Brain microvascular endothelial cell (primary cell): ENCODE data around the gene SLX9.

Experiments used
- DNase-seq: peaks from one replicate; pipeline ENCODE4 v3.0.0-alpha.2; 2020
- H3K27ac ChIP-seq: fragments of 250-450 bp; sonication (Bioruptor Pico); 2 replicates; pipeline ENCODE4 v1.5.1; 2020; ENCODE audit warnings: mild to moderate bottlenecking, moderate library complexity
- H3K27me3 ChIP-seq: fragments of 250-450 bp; sonication (Bioruptor Pico); replicated peaks from 2 replicates; pipeline ENCODE4 v1.5.1; 2020; ENCODE audit warnings: mild to moderate bottlenecking
- H3K36me3 ChIP-seq: fragments of 250-450 bp; sonication (Bioruptor Pico); replicated peaks from 2 replicates; pipeline ENCODE4 v1.5.1; 2020; ENCODE audit warnings: mild to moderate bottlenecking
- H3K4me3 ChIP-seq: 2 replicates; pipeline ENCODE4 v1.5.1; 2011; ENCODE audit warnings: low read depth, mild to moderate bottlenecking, control low read depth, low read length, moderate library complexity
- in situ Hi-C: cut with HindIII; loops from 2 replicates; pipeline ENCODE4 v1.10.0; 2017; ENCODE audit warnings: low sequenced_read_pairs, low pct_ligation_motif_present
- TF ChIP-seq, protein P1 (sequence below): IDR thresholded peaks from 2 replicates; pipeline ENCODE4 v1.5.1; 2011; ENCODE audit warnings: low read depth, mild to moderate bottlenecking, moderate library complexity, low read length, control low read depth, inconsistent platforms; ENCODE audit errors: missing control alignments

SLX9 gene

DNA sequence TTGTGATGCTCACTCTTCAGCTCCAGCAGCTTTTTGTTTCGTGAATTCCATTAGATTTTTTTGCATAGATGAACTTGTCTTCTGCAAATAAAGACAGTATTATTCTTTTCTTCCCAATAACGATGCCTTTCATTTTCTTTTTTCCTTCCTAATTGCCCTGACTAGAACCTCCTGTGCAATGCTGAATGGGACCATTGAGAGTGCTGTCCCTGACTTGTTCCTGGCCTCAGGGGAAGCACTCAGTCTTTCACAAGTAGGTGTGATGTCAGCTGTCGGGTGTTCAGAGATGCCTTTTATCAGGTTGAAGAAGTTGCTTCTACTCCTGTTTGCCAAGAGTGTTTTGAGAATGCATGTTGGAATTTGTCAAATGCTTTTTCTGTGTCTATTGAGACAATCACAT lies 70.3 kb downstream of the SLX9 start:
- no peaks in the 10 kb centered on the region for H3K27me3 ChIP-seq
- in situ Hi-C loops = no loop called here
- no peaks in the 10 kb centered on the region for H3K36me3 ChIP-seq
- no peak overlapping the region for H3K4me3 ChIP-seq
- DNase-seq = no peak
- TF ChIP-seq, protein P1, sequence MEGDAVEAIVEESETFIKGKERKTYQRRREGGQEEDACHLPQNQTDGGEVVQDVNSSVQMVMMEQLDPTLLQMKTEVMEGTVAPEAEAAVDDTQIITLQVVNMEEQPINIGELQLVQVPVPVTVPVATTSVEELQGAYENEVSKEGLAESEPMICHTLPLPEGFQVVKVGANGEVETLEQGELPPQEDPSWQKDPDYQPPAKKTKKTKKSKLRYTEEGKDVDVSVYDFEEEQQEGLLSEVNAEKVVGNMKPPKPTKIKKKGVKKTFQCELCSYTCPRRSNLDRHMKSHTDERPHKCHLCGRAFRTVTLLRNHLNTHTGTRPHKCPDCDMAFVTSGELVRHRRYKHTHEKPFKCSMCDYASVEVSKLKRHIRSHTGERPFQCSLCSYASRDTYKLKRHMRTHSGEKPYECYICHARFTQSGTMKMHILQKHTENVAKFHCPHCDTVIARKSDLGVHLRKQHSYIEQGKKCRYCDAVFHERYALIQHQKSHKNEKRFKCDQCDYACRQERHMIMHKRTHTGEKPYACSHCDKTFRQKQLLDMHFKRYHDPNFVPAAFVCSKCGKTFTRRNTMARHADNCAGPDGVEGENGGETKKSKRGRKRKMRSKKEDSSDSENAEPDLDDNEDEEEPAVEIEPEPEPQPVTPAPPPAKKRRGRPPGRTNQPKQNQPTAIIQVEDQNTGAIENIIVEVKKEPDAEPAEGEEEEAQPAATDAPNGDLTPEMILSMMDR = no peak
- no peak overlapping the region for H3K27ac ChIP-seq

DNA sequence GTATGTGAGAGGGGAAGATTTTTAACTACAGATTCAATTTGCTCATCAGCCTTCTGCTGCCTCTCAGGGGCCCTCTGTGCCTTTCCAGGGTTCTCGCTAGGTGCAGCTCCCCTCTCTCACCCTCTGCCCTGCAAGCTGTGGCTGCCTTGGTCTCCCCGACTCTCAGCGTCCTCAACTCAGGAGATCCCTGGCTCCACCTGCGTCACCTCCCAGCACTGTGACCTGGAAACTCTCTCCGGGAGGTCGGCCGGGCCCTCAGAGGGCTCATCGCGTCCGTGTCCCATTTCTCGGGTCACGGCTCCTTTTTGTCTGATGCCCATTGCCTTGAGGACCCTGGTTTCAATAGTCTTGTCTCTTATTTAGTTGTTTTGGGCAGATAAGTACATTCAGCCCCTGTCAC lies 71.0 kb downstream of the SLX9 start:
- H3K27me3 ChIP-seq = no peaks in the 10 kb centered on the region
- no peaks in the 10 kb centered on the region for H3K36me3 ChIP-seq
- TF ChIP-seq, protein P1 = no peak
- no peak overlapping the region for H3K27ac ChIP-seq
- no peak overlapping the region for H3K4me3 ChIP-seq
- no peak for DNase-seq
- in situ Hi-C loops = no loop called here

DNA sequence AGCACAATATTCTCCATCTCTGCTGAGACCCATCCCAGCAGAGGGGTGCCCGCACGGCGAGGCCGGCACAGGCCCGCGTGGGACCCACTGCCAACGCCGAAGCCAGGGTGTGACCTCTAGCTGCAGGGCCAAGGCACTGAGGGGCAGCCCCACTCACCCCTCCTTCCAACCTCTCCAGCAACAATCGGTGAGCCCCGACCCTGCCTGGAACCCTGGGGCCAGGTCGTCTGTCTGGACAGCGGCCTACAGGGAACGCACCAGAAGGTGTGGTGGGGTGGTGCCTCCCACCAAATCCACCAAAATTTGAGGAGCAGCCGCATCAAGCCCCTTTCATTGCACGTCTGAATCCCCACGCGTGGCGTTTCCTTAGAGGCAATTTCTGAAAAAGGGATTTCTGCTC lies 71.6 kb downstream of the SLX9 start:
- Histone ChIP-seq H3K36me3 (no peaks in the 10 kb centered on the region), H3K27me3 (no peaks in the 10 kb centered on the region), H3K27ac (no peak overlapping the region), H3K4me3 (no peak overlapping the region)
- no peak for DNase-seq
- in situ Hi-C loops = no loop called here
- TF ChIP-seq, protein P1 = no peak

DNA sequence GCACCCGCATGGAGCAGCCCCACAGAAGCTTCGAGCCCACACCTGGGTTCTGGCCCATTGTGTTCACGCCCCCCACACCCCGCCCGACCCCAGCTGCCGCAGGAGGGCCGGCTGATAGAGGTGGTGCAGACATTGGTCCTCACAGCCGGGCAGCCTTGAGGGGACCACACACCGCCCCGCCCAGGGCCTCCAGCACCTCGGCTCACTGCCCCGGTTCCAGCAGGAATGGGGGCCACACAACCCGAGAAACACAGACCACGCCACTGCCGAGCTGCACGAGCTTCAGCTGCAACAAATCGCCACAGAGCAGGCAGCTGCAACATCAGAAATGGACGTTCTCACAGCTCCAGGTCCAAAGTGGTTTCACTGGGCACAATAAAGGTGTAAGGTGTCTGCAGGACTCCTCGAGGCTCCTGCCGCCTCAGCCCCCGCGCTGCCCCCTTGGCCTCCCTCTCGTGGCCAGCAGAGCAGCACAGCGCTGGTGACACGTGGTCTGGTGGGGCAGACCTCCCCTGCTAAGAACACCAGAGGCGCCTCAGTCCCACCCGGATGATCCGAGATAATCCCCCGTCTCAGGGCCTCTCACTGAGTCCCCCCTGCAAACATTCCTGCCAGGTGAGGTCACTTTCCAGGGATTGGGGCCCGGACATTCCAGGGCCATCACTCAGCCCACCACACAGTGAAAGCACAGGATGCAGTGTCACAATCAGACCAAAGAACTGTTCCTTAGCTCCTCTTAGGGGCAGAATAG lies 72.3 kb downstream of the SLX9 start:
- peak overlapping the region; percentile 63 for H3K27ac ChIP-seq
- TF ChIP-seq, protein P1 = peak; percentile 28
- peak; percentile 88 for DNase-seq
- in situ Hi-C loops = no loop called here
- no peak overlapping the region for H3K4me3 ChIP-seq
- no peaks in the 10 kb centered on the region for H3K27me3 ChIP-seq
- no peaks in the 10 kb centered on the region for H3K36me3 ChIP-seq

DNA sequence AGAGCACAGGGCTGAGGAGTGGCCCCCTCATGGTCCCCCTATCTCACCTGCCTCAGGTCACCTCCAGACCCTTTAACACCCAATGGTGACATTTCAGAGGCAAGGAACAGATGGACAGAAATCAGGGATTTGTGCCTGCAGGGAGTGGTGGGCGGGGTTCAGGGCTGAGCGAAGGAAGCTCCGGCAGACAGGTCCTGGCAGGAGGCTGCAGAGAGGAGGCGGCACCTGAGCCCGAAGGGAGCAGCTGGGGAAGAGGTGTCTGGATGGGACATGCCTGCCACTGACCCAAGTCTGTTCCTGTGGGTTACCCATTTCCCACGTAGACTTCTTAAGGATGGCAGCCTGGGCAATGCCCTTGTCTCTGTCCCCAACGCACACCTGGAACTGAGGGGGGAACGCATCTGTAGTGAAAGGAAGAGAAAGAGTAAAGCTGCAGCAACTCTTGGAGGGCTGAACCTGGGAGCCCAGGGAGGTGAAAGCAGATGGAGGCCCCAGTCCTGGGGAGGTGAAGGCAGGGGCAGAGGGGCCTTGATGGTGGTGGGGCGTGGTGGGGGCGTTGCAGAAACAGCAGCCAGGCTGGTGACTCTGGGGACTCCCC lies 72.9 kb downstream of the SLX9 start:
- H3K4me3 ChIP-seq = no peak overlapping the region
- in situ Hi-C loops = no loop called here
- TF ChIP-seq, protein P1 = no peak
- H3K27me3 ChIP-seq = no peaks in the 10 kb centered on the region
- peak overlapping the region; percentile 63 for H3K27ac ChIP-seq
- DNase-seq = no peak
- no peaks in the 10 kb centered on the region for H3K36me3 ChIP-seq

DNA sequence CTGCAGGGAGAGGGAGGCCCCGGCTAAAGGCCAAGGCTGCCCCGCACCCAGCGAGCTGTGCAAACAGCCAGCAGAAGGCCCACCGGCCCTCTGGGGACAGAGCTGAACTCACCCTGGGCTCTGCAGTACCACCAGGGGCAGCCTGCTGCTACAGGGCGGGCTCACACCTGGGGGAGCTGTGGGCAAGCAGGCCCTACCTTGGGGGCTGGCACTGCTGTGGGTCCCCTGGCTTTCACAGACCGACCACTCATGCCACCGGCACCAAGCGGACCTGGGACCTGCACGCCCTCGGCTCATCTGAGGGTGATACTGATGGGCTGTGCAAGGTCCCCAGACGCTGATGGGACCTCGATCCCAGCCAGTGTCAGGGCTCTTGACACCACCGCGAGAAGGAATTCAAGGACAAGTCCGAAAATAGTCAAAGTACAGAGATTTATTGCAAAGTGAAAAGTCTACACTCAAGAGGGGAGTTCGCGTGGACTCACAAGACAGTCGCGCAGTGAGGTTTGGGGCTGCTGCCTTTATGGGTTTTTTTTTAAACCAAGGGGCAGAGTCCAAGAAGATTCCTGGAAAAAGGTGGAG lies 73.5 kb downstream of the SLX9 start:
- TF ChIP-seq, protein P1 = peak; percentile 35
- H3K27me3 ChIP-seq = no peaks in the 10 kb centered on the region

More for the DNA sequence above, 73.5 kb downstream of the SLX9 start:
- no peak overlapping the region for H3K4me3 ChIP-seq
- H3K27ac ChIP-seq = no peak overlapping the region
- in situ Hi-C loops = no loop called here
- DNase-seq = no peak
- no peaks in the 10 kb centered on the region for H3K36me3 ChIP-seq
